Neural progenitor cell (in vitro differentiated cells): ENCODE measurements around the gene LMCD1. TPM values are rescaled to one million over a fixed set of nuclear protein-coding genes. Genes with fewer than 3 reads are reported as not detected.

Experiments used
- DNase-seq: peaks from one replicate; pipeline ENCODE4 v3.0.0-alpha.2; 2016; ENCODE audit warnings: low spot score
- H2AFZ ChIP-seq: fragments of 200-600 bp; sonication (generic); replicated peaks from 2 replicates; pipeline ENCODE4 v1.6.1; 2016; ENCODE audit warnings: antibody characterized with exemption
- H3F3A ChIP-seq: fragments of 200-600 bp; sonication (generic); 2 replicates; pipeline ENCODE4 v1.6.1; 2016; ENCODE audit warnings: antibody characterized with exemption, low read depth
- H3K27ac ChIP-seq: fragments of 200-600 bp; sonication (generic); 2 replicates; pipeline ENCODE4 v1.5.1; 2016; ENCODE audit warnings: mild to moderate bottlenecking
- H3K27me3 ChIP-seq: fragments of 200-600 bp; sonication (generic); 2 replicates; pipeline ENCODE4 v1.6.1; 2016; ENCODE audit warnings: mild to moderate bottlenecking, moderate library complexity
- H3K36me3 ChIP-seq: fragments of 200-600 bp; sonication (generic); 2 replicates; pipeline ENCODE4 v1.5.1; 2016
- H3K4me1 ChIP-seq: fragments of 200-600 bp; sonication (generic); 2 replicates; pipeline ENCODE4 v1.6.1; 2016; ENCODE audit warnings: mixed run types
- H3K4me2 ChIP-seq: fragments of 200-600 bp; sonication (generic); 2 replicates; pipeline ENCODE4 v1.6.1; 2016
- H3K4me3 ChIP-seq: fragments of 200-600 bp; sonication (generic); 2 replicates; pipeline ENCODE4 v1.5.1; 2016
- H3K79me2 ChIP-seq: fragments of 200-600 bp; sonication (generic); 2 replicates; pipeline ENCODE4 v1.6.1; 2016; ENCODE audit warnings: low read depth
- H3K9ac ChIP-seq: fragments of 200-600 bp; sonication (generic); 2 replicates; pipeline ENCODE4 v1.6.1; 2016
- H3K9me3 ChIP-seq: fragments of 200-600 bp; sonication (generic); 2 replicates; pipeline ENCODE4 v1.5.1; 2016; ENCODE audit warnings: low read depth
- H4K20me1 ChIP-seq: fragments of 200-600 bp; sonication (generic); 2 replicates; pipeline ENCODE4 v1.6.1; 2016; ENCODE audit warnings: low read depth
- H3K27ac Mint-ChIP-seq: 3 replicates; pipeline ENCODE4 v1.8.0; 2021; ENCODE audit warnings: mixed read lengths
- H3K27me3 Mint-ChIP-seq: 2 replicates; pipeline ENCODE4 v1.8.0; 2022; ENCODE audit warnings: low read depth, mild to moderate bottlenecking, inconsistent platforms, moderate library complexity, mixed read lengths; ENCODE audit not compliant: insufficient read depth
- H3K36me3 Mint-ChIP-seq: 3 replicates; pipeline ENCODE4 v1.8.0; 2021; ENCODE audit warnings: mixed read lengths
- H3K4me1 Mint-ChIP-seq: 3 replicates; pipeline ENCODE4 v1.8.0; 2021; ENCODE audit warnings: mixed read lengths
- H3K4me3 Mint-ChIP-seq: 3 replicates; pipeline ENCODE4 v1.8.0; 2021; ENCODE audit warnings: mild to moderate bottlenecking, moderate library complexity, mixed read lengths
- H3K9me3 Mint-ChIP-seq: 3 replicates; pipeline ENCODE4 v1.8.0; 2020; ENCODE audit warnings: mixed read lengths
- CTCF ChIP-seq: fragments of 200-600 bp; sonication (generic); IDR thresholded peaks from 2 replicates; pipeline ENCODE4 v1.5.1; 2017; ENCODE audit warnings: antibody characterized with exemption, mild to moderate bottlenecking
- EZH2 ChIP-seq: fragments of 200-600 bp; sonication (generic); IDR thresholded peaks from 2 replicates; pipeline ENCODE4 v1.6.1; 2017; ENCODE audit warnings: antibody characterized with exemption, mild to moderate bottlenecking, moderate library complexity
- EZH2phosphoT487 ChIP-seq: fragments of 200-600 bp; sonication (generic); IDR thresholded peaks from 2 replicates; pipeline ENCODE4 v1.6.1; 2017; ENCODE audit warnings: antibody characterized with exemption
- total RNA-seq: library from RNA; depleted of rRNA; stranded (reverse); fragments of >200 nt; gene quantifications from 2 replicates; pipeline ENCODE4 v1.2.3, GENCODE V29; 2015; ENCODE audit warnings: low replicate concordance

LMCD1 gene
- total RNA-seq, 1 donor from 2014 or later = not detected

DNA sequence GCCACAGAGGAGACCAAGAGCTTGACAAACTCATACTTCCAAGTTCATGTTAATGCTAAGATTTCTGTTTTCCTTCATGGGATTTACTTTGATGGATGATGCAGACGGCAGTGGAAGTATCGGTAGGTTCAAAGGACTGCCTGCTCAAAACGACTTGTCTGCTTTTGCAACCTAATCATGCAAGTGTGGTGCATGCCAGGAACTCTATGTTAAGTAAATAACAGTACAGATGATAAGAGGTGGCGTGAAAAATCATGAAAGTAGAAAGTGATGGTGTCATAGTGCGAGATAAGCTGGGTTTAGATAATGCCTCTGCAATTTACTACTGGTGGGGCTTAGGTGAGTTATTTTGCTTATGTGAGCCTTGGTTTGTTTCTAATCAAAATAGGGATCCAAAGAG, 14.7 kb upstream of the LMCD1 start:
- H3K36me3 ChIP-seq = no peaks in the 10 kb centered on the region
- peaks cover 4% of the 10 kb centered on the region for H3F3A ChIP-seq
- H3K4me1 ChIP-seq = peaks cover 22% of the 10 kb centered on the region
- no peaks in the 10 kb centered on the region for H3K79me2 ChIP-seq
- no peak overlapping the region for H3K4me2 ChIP-seq
- no peak overlapping the region for H3K27ac Mint-ChIP-seq
- H3K9me3 Mint-ChIP-seq = peaks cover 10% of the 10 kb centered on the region
- peaks cover under 1% of the 10 kb centered on the region for H3K27me3 ChIP-seq
- H3K9ac ChIP-seq = no peak overlapping the region
- DNase-seq = no peak
- H3K9me3 ChIP-seq = no peaks in the 10 kb centered on the region
- H3K36me3 Mint-ChIP-seq = peaks cover 16% of the 10 kb centered on the region
- no peak overlapping the region for H3K27ac ChIP-seq
- peaks cover 12% of the 10 kb centered on the region for H3K4me1 Mint-ChIP-seq
- TF ChIP-seq CTCF = no peak
- no peak for TF ChIP-seq EZH2
- H2AFZ ChIP-seq = no peak overlapping the region
- H3K4me3 Mint-ChIP-seq = no peak overlapping the region
- no peaks in the 10 kb centered on the region for H4K20me1 ChIP-seq
- H3K27me3 Mint-ChIP-seq = peaks cover 3% of the 10 kb centered on the region
- no peak overlapping the region for H3K4me3 ChIP-seq

- peaks cover 17% of the 10 kb centered on the region for H3K4me1 Mint-ChIP-seq
Observed at GRCh38 chr3:8488411-8488810, 13.2 kb upstream of the LMCD1 start.

DNA sequence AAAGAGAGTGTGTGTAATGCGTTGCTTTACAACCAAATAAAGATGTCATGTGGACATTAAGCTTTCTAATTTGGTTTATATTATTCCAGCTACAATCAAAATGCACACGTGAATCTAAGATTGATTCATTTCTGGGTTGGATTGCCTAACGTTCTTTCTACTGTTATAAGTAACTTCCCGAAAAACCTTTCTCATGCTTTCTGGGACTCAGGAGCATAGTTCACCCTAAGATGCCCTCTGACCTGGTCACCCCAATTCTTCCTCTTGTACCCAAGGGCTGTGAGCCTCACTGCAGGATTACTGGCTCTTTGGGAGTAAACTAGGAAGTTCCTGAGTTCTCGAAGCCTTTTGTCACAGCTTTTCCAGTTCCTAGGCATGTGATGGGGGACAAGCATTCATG, 12.7 kb upstream of the LMCD1 start:
- H3K4me3 ChIP-seq = no peak overlapping the region
- H4K20me1 ChIP-seq = no peaks in the 10 kb centered on the region
- H3K79me2 ChIP-seq = no peaks in the 10 kb centered on the region
- no peak overlapping the region for H3K27ac ChIP-seq
- Mint-ChIP-seq H3K9me3 (peaks cover 10% of the 10 kb centered on the region), H3K4me3 (no peak overlapping the region), H3K27ac (no peak overlapping the region), H3K4me1 (peaks cover 21% of the 10 kb centered on the region), H3K36me3 (peaks cover 21% of the 10 kb centered on the region), H3K27me3 (peaks cover 10% of the 10 kb centered on the region)
- H2AFZ ChIP-seq = no peak overlapping the region
- H3K4me1 ChIP-seq = peaks cover 33% of the 10 kb centered on the region
- no peaks in the 10 kb centered on the region for H3K36me3 ChIP-seq
- H3K4me2 ChIP-seq = no peak overlapping the region
- H3F3A ChIP-seq = peaks cover 3% of the 10 kb centered on the region
- no peaks in the 10 kb centered on the region for H3K9me3 ChIP-seq
- no peak for DNase-seq
- peaks cover 14% of the 10 kb centered on the region for H3K27me3 ChIP-seq
- TF ChIP-seq EZH2 (no peak), CTCF (no peak)
- H3K9ac ChIP-seq = no peak overlapping the region

More at GRCh38 chr3:8488411-8488810, 13.2 kb upstream of the LMCD1 start:
- Histone ChIP-seq H3K4me2 (no peak overlapping the region), H3K36me3 (no peaks in the 10 kb centered on the region), H3K9me3 (no peaks in the 10 kb centered on the region), H3F3A (peaks cover 3% of the 10 kb centered on the region), H3K4me1 (peaks cover 28% of the 10 kb centered on the region), H3K79me2 (no peaks in the 10 kb centered on the region), H3K4me3 (no peak overlapping the region), H2AFZ (no peak overlapping the region), H3K27me3 (peaks cover 14% of the 10 kb centered on the region), H3K27ac (no peak overlapping the region), H3K9ac (no peak overlapping the region), H4K20me1 (no peaks in the 10 kb centered on the region)
- Mint-ChIP-seq H3K4me3 (no peak overlapping the region), H3K27me3 (peaks cover 6% of the 10 kb centered on the region), H3K9me3 (peaks cover 10% of the 10 kb centered on the region), H3K27ac (no peak overlapping the region), H3K36me3 (peaks cover 20% of the 10 kb centered on the region)
- no peak for DNase-seq
- TF ChIP-seq EZH2phosphoT487 (no peak), EZH2 (no peak), CTCF (no peak)
